GM10248 (cell line): ENCODE data around the gene TMEM164.

Source experiments
- CTCF ChIA-PET: fragments of 300-600 bp; sonication (Branson Sonifier 250); formaldehyde crosslinking; extraction: SDS; loops from one replicate; lab custom pipeline; 2021; ENCODE audit warnings: antibody characterized with exemption; lab: Yijun Ruan, JAX
- POLR2A ChIA-PET: fragments of 350-650 bp; sonication (Branson Sonifier 250); formaldehyde crosslinking; extraction: SDS; loops from one replicate; lab custom pipeline; 2020; ENCODE audit warnings: antibody characterized with exemption; lab: Yijun Ruan, JAX
- DNase-seq: peaks from one replicate; pipeline ENCODE4 v3.0.0; 2012; ENCODE audit errors: extremely low spot score
- CTCF ChIP-seq: IDR thresholded peaks from 2 replicates; pipeline ENCODE4 v1.5.1; 2012; ENCODE audit warnings: mild to moderate bottlenecking, low read depth; ENCODE audit errors: extremely low read depth, missing control alignments, control extremely low read depth

The TMEM164 gene

GRCh38 chrX:109992203-109992602 lies 10.7 kb upstream of the TMEM164 start:
- TF ChIP-seq CTCF, result no peak
- ChIA-PET CTCF (interaction anchor here (1.1 to 1.6 kb wide), 2 partner anchors 9 to 102 kb away, joined by 3 read pairs; no protein-coding TSS in a partner anchor), POLR2A (no interaction called here)
- no peak for DNase-seq

DNA sequence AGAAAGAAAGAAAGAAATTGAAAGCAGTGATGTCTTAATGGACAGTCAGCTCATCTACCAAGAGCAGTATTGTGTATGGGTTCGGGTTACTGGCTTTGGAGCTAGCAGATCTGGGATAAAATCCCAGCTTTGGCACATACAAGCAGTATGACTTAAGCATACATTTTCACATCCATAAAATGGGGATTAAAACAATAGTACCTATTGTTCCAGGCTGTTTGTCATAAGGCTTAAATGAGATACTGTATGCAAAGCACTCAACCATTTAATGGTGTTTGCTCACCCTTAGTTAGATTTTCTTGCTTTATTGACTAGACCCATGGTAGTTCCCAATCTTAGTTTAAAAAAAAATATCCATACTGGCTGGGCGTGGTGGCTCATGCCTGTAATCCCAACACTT lies 7.8 kb upstream of the TMEM164 start:
- no peak for DNase-seq
- ChIA-PET CTCF (interaction anchor here (0.9 kb wide), 1 partner anchor 417 kb away, joined by 3 read pairs; no protein-coding TSS in a partner anchor), POLR2A (interaction anchor here (0.7 kb wide), 1 partner anchor 38 kb away, joined by 3 read pairs; no protein-coding TSS in a partner anchor)
- no peak for TF ChIP-seq CTCF

DNA sequence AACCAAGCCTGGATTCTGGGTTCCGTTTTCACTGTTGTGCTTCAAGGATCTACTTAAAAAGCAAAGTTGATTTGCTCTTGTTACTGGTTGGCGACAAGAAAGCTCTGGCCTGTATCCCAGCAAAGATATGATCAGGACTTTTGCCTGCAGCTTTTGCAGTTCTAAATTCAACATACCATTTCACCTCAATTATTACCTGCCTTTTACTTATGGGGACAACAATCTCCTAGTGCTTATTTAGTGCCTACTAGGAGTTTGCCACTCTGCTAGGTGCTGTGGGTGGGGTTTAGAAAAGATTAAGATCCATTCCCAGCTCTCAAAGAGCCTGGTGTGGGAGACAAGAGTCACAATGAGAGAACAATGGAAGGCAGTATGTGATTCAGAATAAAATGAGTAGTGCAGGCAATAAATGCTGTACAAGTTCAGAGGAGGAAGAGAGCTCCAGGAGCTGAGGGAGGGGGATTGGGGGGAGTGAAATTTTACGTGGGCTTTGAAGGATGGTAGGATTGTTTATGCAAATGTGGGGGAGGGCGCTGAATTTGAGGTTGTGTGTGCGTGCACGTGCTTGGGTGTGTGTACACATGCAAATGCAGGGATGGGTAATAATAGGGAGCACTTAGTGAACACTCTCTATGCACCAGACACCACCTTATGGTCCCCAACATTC lies 5.0 kb upstream of the TMEM164 start:
- TF ChIP-seq CTCF, result no peak
- no peak for DNase-seq
- POLR2A ChIA-PET, result no interaction called here
- CTCF ChIA-PET, result interaction anchor here (2.5 kb wide), 1 partner anchor 18 kb away, joined by 5 read pairs; no protein-coding TSS in a partner anchor

- POLR2A ChIA-PET, result no interaction called here
- no peak for DNase-seq
- CTCF ChIA-PET, result interaction anchor here (1.4 kb wide), 1 partner anchor 146 kb away, joined by 3 read pairs; no protein-coding TSS in a partner anchor
- TF ChIP-seq CTCF, result no peak
Observed at GRCh38 chrX:110000000-110000399, 2.9 kb upstream of the TMEM164 start.

GRCh38 chrX:110000847-110001713 lies 1.8 kb upstream of the TMEM164 start:
- TF ChIP-seq CTCF, result no peak
- no peak for DNase-seq
- ChIA-PET CTCF (interaction anchor here (1.0 to 1.4 kb wide), 4 partner anchors 10 to 145 kb away, joined by 3 to 5 read pairs (median 3); no protein-coding TSS in a partner anchor), POLR2A (no interaction called here)

DNA sequence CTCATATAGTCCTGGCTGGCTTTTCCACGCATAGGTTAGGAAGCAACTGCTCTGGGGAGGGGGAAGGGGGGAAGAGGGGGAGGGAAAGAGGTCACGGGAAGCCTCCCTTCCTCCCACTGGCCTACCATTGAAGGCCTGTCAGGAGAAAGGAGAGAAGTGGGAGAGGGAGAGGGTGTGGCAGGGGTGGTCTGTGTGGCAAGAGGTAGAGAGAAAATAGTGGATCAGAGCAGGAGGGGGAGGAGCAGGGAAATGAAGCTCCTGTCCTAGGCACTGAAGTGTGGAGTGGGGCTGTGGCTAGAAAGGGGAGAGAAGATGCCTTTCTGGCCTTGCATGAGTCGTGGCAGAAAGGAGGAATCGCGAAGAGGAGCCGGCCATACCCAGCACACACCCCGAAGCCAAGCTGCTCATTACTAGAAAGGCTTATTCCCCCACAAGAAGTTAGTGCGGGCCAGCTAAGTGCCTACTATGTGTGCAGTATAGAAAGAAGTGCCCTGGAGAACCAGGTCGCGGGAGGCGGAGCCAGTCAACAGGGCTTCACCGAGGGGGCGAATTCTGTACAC lies 1.1 kb upstream of the TMEM164 start:
- TF ChIP-seq CTCF, result no peak
- ChIA-PET POLR2A (no interaction called here), CTCF (interaction anchor here (1.0 to 1.6 kb wide), 4 partner anchors 10 to 145 kb away, joined by 3 to 5 read pairs (median 3); no protein-coding TSS in a partner anchor)
- no peak for DNase-seq
